ENCODE measurements around the gene MTARC1.

DNA sequence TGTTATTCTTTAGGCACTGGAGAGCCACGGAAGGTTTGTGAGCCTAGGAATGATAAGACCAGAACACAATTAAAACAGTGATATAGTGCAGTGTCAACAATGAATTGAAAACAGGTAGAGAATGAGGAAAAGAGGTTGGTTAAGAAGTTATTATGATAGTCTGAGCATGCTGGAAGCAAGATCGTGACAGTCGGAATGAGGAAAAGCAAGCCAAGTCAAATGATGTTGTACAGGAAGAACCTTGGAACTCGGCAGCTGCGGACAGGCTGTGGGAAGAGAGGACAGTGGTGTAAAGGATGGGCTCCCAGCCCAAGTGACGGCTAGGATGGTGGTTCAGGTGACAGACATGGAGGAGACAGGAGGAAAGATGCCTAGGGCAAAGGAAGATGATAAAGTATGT lies 25.6 kb downstream of the MTARC1 start:
- TF ChIP-seq, protein P1, sequence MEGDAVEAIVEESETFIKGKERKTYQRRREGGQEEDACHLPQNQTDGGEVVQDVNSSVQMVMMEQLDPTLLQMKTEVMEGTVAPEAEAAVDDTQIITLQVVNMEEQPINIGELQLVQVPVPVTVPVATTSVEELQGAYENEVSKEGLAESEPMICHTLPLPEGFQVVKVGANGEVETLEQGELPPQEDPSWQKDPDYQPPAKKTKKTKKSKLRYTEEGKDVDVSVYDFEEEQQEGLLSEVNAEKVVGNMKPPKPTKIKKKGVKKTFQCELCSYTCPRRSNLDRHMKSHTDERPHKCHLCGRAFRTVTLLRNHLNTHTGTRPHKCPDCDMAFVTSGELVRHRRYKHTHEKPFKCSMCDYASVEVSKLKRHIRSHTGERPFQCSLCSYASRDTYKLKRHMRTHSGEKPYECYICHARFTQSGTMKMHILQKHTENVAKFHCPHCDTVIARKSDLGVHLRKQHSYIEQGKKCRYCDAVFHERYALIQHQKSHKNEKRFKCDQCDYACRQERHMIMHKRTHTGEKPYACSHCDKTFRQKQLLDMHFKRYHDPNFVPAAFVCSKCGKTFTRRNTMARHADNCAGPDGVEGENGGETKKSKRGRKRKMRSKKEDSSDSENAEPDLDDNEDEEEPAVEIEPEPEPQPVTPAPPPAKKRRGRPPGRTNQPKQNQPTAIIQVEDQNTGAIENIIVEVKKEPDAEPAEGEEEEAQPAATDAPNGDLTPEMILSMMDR (IDR thresholded peaks at IDR 0.05) = no peak
- TF ChIP-seq POLR2A (IDR thresholded peaks at IDR 0.05) = no peak

Measured in vagina (tissue), 2 donors.